Spleen (tissue), 11 donors: ENCODE measurements around the gene MRGPRD. TPM values are rescaled to one million over a fixed set of nuclear protein-coding genes. Genes with fewer than 3 reads are reported as not detected.

Experiments used
- DNase-seq: peaks from one replicate; pipeline ENCODE4 v3.0.0-alpha.2; 2020
- H3K27ac ChIP-seq, 8 donors: fragments of 200-600 bp; sonication (generic) in 7 of 8; 1 replicate in 4 of 8; 2 replicates in 4 of 8; pipeline versions ENCODE4 v1.5.0 to v1.8.0; 2016 to 2021; ENCODE audit warnings: inconsistent platforms in 4 of 8, mild to moderate bottlenecking in 4 of 8, moderate library complexity in 1 of 8
- H3K27me3 ChIP-seq, 7 donors: fragments of 200-600 bp; sonication (generic) in 6 of 7; replicated peaks in 1 of 7; 1 replicate in 4 of 7; 2 replicates in 3 of 7; pipeline versions ENCODE4 v1.5.0 to v1.8.0; 2016 to 2021; ENCODE audit warnings: inconsistent platforms in 3 of 7, mild to moderate bottlenecking in 1 of 7
- H3K36me3 ChIP-seq, 6 donors: fragments of 200-600 bp; sonication (generic) in 5 of 6; 1 replicate in 4 of 6; 2 replicates in 2 of 6; pipeline versions ENCODE4 v1.5.0 to v1.8.0; 2016 to 2021; ENCODE audit warnings: inconsistent platforms in 2 of 6
- H3K4me1 ChIP-seq, 6 donors: fragments of 200-600 bp; sonication (generic) in 5 of 6; 1 replicate in 3 of 6; 2 replicates in 3 of 6; pipeline versions ENCODE4 v1.5.0 to v1.8.0; 2016 to 2021; ENCODE audit warnings: inconsistent platforms in 3 of 6
- H3K4me3 ChIP-seq, 8 donors: fragments of 200-600 bp; sonication (generic) in 7 of 8; 1 replicate in 4 of 8; 2 replicates in 4 of 8; pipeline versions ENCODE4 v1.5.0 to v1.8.0; 2016 to 2021; ENCODE audit warnings: inconsistent platforms in 4 of 8, mild to moderate bottlenecking in 4 of 8, moderate library complexity in 2 of 8
- H3K9me3 ChIP-seq, 8 donors: fragments of 200-600 bp; sonication (generic) in 7 of 8; 1 replicate in 4 of 8; 2 replicates in 4 of 8; pipeline versions ENCODE4 v1.5.0 to v1.8.0; 2016 to 2021; ENCODE audit warnings: inconsistent platforms in 4 of 8
- CTCF ChIP-seq, 11 experiments: fragments of 200-600 bp in 7 of 11; fragments of 450-650 bp in 4 of 11; sonication (generic) in 4 of 11; IDR thresholded peaks in 8 of 11; conservative IDR thresholded peaks in 3 of 11; 1 replicate in 7 of 11; 2 replicates in 4 of 11; pipeline versions ENCODE4 v1.4.0 to v1.8.0; 2016 to 2021; ENCODE audit warnings: antibody characterized with exemption in 11 of 11, inconsistent platforms in 4 of 11, mild to moderate bottlenecking in 1 of 11
- POLR2A ChIP-seq, 3 donors: fragments of 450-650 bp; IDR thresholded peaks; one replicate each; pipeline ENCODE4 v1.5.1; 2017; ENCODE audit warnings: antibody characterized with exemption in 3 of 3, mild to moderate bottlenecking in 1 of 3
- POLR2AphosphoS5 ChIP-seq, 3 donors: sonication (generic); formaldehyde crosslinking; IDR thresholded peaks; one replicate each; pipeline ENCODE4 v1.5.1; 2017; ENCODE audit warnings: antibody characterized with exemption in 3 of 3
- WGBS, 5 donors: extraction: QIAGEN DNeasy Blood & Tissue Kit in 3 of 5; methylation state at CpG; one replicate each; pipeline versions ENCODE4 v1.1.5 to v1.1.7; 2013 to 2018; 5-methylcytosine and 5-hydroxymethylcytosine counted together
- intact Hi-C: fragments of 100-400 bp; cut with DNase I; formaldehyde crosslinking; loops from one replicate; pipeline ENCODE4 v1.15.0; 2023; ENCODE audit warnings: low total_unique reads
- polyA plus RNA-seq, 3 donors: library from polyadenylated mRNA; stranded (reverse); fragments of 200-250 nt; gene quantifications; one replicate each; pipeline ENCODE4 v1.2.1, GENCODE V29; 2013
- total RNA-seq, 7 donors: library from RNA; depleted of rRNA in 3 of 7; stranded (reverse); fragments of >200 nt in 3 of 7; fragmentation: NEBNext Ultra II Directional in 4 of 7; extraction: Animal tissue kit (Norgen Biotek cat#: 25700) in 4 of 7; gene quantifications; one replicate each; pipeline versions ENCODE4 v1.1.0 to v1.2.1, GENCODE V29; 2016 to 2021
- donor health status: healthy with polysubstance abuse.
- donor health status: DM: no; HTN: no; CAD: no; lungs with moderate emphysema.
- donor health status: DM: no; HTN: no; CAD: no.
- donor health status: Bipolar disorder and iron deficiency.
- donor health status: healthy.
- donor health status: DM: no; HTN: no; CAD: no.
- donor health status: DM: yes; HTN: yes; CAD: no.

The MRGPRD gene
- total and polyA plus RNA-seq, 10 donors: not detected

GRCh38 chr11:68941324-68942094, 39.3 kb downstream of the MRGPRD start:
- no peak for TF ChIP-seq POLR2AphosphoS5 (IDR thresholded peaks at IDR 0.05)
- no peak for TF ChIP-seq CTCF (IDR thresholded peaks at IDR 0.05 in 8 of 11, conservative IDR thresholded peaks at IDR 0.05 in 3 of 11)
- no peak for TF ChIP-seq POLR2A (IDR thresholded peaks at IDR 0.05)
- no peak overlapping the region for H3K27ac ChIP-seq
- 91 to 94% (median 93%) methylated on average over 15 to 18 of the region's 18 CpGs for WGBS, 5 donors
- H3K36me3 ChIP-seq: peaks cover 0 to 58% (median 38%) of the 10 kb centered on the region in 6 donors
- intact Hi-C loops: no loop called here
- H3K9me3 ChIP-seq: no peaks in the 10 kb centered on the region
- no peaks in the 10 kb centered on the region for H3K27me3 ChIP-seq
- DNase-seq: peak; percentile 63
- H3K4me3 ChIP-seq: no peak overlapping the region
- no peaks in the 10 kb centered on the region for H3K4me1 ChIP-seq

DNA sequence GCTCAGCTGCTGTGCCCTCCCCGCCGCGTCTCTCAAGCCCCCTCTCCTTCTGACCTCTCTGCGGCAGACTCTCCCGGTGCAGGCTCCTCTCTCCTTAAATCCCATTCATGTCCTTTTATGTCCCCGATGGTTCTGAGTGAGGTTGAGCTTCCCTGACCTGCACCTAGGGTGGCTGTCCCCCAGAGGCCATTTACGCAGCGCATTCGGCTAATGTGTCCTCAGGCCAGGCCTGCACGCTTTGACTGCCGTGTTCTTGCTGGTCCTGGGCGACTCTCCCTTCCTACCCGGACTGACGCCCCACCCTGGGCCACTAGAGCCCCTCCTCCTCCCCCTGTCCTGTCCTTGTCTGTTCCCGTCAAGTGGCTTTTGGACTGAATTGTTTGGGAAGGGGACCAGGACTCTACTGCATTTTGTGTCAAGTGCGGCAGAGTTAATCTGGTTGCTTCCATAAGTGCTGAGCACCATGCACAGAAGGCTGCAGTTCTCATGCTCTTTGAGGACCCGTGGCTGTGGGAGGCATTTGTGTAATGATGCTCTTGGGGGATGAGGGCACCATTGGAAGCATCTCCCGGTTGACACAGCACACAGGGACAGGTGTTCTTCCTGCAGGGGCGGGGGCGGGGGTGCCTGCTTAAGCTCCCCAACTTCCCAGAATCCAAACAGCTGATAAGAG, 40.0 kb downstream of the MRGPRD start:
- 91 to 96% (median 92%) methylated on average over 20 of the region's 20 CpGs for WGBS, 5 donors
- intact Hi-C loops: no loop called here
- H3K27ac ChIP-seq: no peak overlapping the region
- H3K4me1 ChIP-seq: no peaks in the 10 kb centered on the region
- no peaks in the 10 kb centered on the region for H3K9me3 ChIP-seq
- peak; percentile 58 for DNase-seq
- H3K27me3 ChIP-seq: no peaks in the 10 kb centered on the region
- H3K4me3 ChIP-seq: no peak overlapping the region
- H3K36me3 ChIP-seq: peaks cover 0 to 65% (median 46%) of the 10 kb centered on the region in 6 donors
- TF ChIP-seq POLR2A (IDR thresholded peaks at IDR 0.05): no peak
- TF ChIP-seq POLR2AphosphoS5 (IDR thresholded peaks at IDR 0.05): no peak
- TF ChIP-seq CTCF (IDR thresholded peaks at IDR 0.05 in 8 of 11, conservative IDR thresholded peaks at IDR 0.05 in 3 of 11): no peak

- no peak overlapping the region for H3K27ac ChIP-seq
- H3K4me3 ChIP-seq: no peak overlapping the region
- H3K4me1 ChIP-seq: no peaks in the 10 kb centered on the region
- no peaks in the 10 kb centered on the region for H3K9me3 ChIP-seq
- intact Hi-C loops: no loop called here
- TF ChIP-seq CTCF (IDR thresholded peaks at IDR 0.05 in 8 of 11, conservative IDR thresholded peaks at IDR 0.05 in 3 of 11): no peak
- no peak for TF ChIP-seq POLR2AphosphoS5 (IDR thresholded peaks at IDR 0.05)
- TF ChIP-seq POLR2A (IDR thresholded peaks at IDR 0.05): no peak
- no peaks in the 10 kb centered on the region for H3K27me3 ChIP-seq
- 82 to 89% (median 87%) methylated on average over 32 to 33 of the region's 33 CpGs for WGBS, 5 donors
- peaks cover 0 to 75% (median 54%) of the 10 kb centered on the region in 6 donors for H3K36me3 ChIP-seq
- DNase-seq: peak; percentile 67
Observed at GRCh38 chr11:68939583-68940555, 40.9 kb downstream of the MRGPRD start.
